Epithelial cell of prostate (primary cell): ENCODE data around the gene PWWP3B.
"Not testable (repeated sequence)": the region's sequence is repeated elsewhere in the genome, so short reads cannot be mapped to it uniquely, and the experiment has no call there.

ENCODE experiments used
- DNase-seq: peaks from one replicate; pipeline ENCODE4 v3.0.0-alpha.2; 2011; ENCODE audit warnings: low read depth, low spot score
- H3K27ac ChIP-seq: fragments of 450-650 bp; 2 replicates; pipeline ENCODE4 v1.5.1; 2017; ENCODE audit warnings: mild to moderate bottlenecking

Gene PWWP3B

DNA sequence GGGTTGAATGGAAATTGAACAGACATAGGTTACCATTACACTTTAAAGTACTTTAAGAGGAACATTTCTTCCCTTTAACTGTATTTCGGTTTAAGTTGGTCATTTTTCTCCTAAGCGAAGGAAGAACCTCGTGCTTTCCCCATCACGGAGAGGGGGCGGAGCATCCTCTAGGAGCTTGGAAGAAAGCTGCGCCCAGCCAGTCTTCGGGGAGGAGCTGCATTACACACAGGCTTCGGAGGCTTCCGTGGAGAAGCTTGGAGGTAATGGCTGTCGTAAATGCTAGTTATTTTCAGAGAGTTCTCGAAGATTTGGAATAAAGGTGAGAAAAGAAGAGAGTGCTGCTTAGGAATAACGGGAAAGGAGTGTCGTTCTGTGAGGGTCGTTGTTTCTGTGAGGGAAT is at the start of gene PWWP3B:
PWWP3B (plus strand) TSS at position 199 of the 400 bp plus-strand sequence. CDS start 37,128 bp downstream, outside the sequence.
- no peak for DNase-seq
- no peak within 1 kb of the TSS for H3K27ac ChIP-seq

- no peak for DNase-seq
- H3K27ac ChIP-seq, result no peak overlapping the region
Measured at GRCh38 chrX:106139048-106139447, 29.1 kb upstream of the PWWP3B start.

GRCh38 chrX:106144755-106145639 is 23.1 kb upstream of the PWWP3B start:
- DNase-seq, result no peak
- H3K27ac ChIP-seq, result no peak overlapping the region

DNA sequence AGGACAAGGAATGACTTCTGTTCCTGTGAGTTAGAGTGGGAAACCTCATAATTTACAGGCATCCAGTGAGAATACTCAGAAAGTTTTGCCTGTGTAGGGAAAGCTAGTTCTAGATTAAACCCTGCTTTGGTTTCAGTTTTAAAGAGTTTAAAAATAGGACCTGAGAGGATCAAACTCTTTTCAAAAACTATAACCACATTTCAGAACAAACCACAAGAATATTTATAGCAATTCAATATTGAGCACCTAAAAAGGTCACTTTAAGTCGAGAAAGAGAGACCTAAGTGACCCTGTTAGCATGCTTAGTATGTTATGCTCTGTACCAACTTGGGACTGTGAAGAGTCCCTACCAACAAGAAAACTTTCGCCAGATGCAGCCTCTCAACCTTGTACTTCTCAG is 17.4 kb upstream of the PWWP3B start:
- no peak for DNase-seq
- H3K27ac ChIP-seq, result no peak overlapping the region

- no peak overlapping the region for H3K27ac ChIP-seq
- no peak for DNase-seq
Measured at GRCh38 chrX:106159861-106160282, 8.2 kb upstream of the PWWP3B start.

DNA sequence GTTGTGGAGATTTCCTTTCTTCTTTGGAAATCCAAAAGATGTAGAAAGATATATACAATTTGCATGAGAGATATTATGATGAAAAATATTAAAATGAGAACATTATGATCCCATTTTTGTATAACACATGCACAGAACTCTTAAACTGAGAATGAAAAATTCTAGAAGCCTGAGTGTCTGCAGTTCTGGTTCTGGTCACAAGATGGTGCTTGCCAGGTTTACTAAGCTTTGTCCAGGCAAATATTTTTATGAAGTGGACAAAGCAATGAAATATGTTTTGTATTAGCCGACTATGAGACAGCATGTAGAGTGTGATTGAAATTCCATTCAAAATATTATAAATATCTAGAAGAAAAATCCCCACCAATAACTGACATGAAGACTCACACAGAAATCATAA is 2.2 kb downstream of the PWWP3B start:
- no peak for DNase-seq
- H3K27ac ChIP-seq, result no peak overlapping the region

- no peak overlapping the region for H3K27ac ChIP-seq
- DNase-seq, result no peak
Measured at GRCh38 chrX:106171293-106171820, 3.3 kb downstream of the PWWP3B start.

DNA sequence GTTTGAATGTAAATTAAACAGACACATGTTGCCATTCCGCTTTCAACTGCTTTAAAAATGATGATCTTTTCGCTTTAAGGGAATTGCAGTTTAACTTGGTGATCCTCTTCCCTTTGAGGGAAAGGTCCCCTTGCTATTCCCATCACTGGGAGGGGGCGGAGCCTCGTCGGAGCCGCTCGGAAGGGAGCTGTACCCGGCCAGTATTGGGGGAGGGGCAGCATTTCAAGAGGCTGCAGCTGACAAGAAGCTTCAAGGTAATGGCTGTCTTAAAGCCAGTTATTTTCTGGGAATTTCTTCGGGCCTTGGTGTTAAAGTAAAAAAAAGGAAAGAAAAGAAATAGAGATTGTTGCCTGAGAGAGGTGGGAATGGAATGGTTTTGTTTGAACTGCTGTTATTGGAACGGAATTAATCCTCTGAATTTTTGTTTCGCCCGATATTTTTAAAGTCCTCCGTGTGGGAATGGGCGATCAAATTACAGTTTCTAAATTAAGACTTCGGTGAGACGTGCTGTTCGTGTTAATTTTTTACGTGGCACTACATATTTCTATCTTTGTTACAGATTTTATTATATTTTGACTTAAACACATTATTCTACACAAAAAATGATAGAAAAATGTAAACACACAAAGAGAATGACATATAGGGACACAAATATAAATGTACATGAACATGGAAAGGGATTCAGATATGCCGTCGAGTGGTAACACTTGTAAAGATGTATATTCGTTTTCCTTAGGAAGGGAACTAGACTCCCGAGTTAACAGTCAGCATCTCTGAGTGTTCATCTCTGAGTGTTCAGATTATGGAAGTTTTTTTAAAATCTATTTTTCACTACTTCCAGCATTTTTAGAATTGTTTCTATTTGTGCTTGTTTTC is 9.2 kb downstream of the PWWP3B start:
- no peak overlapping the region for H3K27ac ChIP-seq
- DNase-seq, result no peak

DNA sequence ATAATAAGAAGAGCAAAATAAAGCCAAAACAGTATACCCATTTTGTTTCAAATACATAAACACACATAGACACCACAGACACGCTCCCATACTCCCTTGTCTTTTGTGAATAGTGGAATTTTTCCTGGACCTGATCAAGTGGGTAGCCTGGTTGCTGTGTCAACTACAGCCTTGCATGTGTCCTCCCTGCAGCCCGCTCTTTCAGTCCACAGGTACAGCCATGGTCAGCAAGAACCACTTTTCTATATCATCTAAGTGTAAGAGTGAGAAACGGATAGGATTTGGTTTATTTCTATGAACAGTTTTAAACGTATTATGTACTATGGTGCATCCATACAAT is 9.8 kb downstream of the PWWP3B start:
- DNase-seq, result no peak

DNA sequence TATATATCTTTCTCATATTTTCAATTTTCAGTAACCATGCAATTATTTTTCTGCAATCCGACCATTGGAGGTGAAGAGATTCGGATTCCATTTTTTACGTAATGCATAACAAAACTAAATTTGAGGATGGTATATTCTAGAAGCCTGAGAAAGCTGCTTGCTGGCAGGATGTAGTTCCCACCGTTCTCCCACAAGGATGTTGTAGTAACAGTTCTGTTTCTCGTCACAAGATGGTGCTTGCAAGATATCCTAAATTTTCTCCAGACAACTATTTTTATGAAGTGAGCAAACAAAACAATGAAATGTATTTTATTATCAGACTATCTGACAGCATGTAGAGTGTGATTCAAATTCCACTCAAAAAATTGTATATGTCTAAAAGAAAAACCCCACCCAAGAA is 10.7 kb downstream of the PWWP3B start:
- no peak for DNase-seq
- H3K27ac ChIP-seq, result no peak overlapping the region

More for the DNA sequence above, 9.8 kb downstream of the PWWP3B start:
- no peak overlapping the region for H3K27ac ChIP-seq

DNA sequence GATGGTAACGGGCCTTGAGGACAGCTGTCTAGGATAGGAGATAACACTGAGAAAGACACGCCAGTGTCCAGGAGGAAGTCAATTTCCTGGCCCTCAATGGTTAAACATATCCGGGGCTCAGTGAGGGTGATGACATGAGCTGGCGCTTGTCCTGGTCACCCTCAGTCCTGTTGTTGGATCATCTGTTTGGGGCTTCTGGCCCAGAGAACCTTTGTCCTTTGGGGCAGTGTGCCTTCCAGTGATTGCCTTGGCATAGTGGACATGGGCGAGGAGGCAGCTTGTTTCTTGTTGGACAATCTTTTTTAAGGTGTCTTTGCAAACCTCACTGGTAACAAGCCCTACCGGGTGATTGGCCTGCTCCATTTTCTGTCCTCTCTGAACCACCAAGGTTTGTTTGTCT is 15.6 kb downstream of the PWWP3B start:
- H3K27ac ChIP-seq, DNase-seq: not testable (repeated sequence)

DNA sequence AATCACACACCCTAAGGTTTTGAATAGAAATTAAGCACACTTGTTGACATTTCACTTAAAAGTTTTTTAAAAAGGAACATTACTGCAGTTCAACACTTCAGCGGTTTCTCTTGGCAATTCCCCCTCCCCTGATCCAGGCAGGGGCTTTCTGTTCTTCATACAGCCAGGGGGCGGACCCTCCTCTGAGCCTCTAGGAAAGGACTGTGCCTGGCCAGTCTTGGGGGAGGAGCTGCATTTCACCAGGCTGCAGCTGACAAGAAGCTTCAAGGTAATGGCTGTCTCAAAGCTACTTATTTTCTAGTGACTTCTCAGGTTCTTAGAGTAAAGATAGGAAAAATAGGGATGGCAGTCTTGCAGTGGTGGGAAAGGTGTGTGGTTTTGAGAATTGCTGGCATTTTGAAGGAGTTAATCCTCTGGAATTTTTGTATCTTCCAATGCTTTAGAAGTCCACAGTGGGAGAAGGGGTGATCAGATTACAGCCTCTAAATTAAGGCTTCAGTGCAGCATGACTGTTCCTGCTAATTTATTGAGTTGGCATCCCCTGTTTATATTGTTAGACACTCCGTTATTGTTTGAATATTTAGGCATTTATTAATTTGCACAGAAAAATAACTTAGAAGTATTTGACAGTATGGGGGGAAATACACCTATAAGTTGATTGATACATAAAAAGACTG is 33.5 kb downstream of the PWWP3B start:
- H3K27ac ChIP-seq, result no peak overlapping the region
- no peak for DNase-seq

DNA sequence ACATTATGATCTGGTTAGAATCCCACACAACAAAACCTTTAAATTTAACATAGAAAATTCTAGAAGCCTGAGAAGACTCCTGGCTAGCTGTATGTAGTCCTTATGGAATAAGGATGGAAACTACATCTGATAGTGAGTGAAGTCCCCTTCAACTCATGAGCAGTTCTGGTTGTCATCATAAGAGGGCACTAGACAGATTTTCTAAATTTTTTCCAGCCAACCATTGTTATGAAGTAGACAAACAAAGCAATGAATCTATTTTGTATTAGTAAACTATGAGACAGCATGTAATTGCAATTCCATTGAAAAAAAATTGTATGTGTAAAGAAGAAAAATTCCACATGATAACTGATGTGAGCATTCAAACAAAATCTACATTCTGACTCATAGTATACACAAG is 35.2 kb downstream of the PWWP3B start:
- no peak overlapping the region for H3K27ac ChIP-seq
- DNase-seq, result no peak

GRCh38 chrX:106208154-106208553 is 40.0 kb downstream of the PWWP3B start:
- H3K27ac ChIP-seq, result no peak overlapping the region
- DNase-seq, result no peak
